ENCODE measurements around the gene MAN1C1. TPM values are rescaled to one million over a fixed set of nuclear protein-coding genes. Genes with fewer than 3 reads are reported as not detected.

MAN1C1 gene
- total RNA-seq, 1 experiment from 2014 or later: 9.3 TPM

DNA sequence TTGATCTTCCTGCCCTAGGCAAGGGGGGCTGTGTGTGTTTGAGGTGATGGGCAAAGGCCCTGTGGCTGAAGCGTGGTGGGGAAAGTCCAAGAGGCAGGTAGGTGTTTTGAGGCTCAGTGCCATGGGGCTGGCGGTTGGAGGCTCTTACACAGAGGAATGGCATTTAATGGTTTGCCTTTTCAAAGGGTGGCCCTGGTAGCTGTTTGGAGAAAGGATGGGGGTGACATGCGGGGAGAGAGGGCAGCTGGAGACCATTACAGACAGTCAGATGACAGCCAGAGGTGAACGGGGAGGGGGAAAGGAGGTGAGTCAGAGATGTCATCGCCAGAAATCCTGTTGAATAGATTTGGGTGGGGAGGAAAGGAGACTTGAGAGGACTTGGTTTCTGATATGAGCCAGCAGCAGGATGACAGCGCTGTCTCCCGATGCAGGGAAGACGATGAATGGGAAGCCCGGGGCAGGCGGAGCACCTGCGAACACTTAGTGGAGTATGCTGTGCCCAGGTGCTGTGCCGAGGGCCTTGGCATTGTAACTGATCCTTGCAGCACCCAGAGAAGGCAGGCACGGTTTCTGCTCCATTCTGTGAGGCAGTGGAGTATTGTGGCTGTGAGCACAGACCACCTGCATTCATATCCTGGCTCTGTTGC is 56.3 kb downstream of the MAN1C1 start:
- no peak overlapping the region for H2BK5ac ChIP-seq (ENCODE audit: insufficient read length, low read length)
- H4K8ac ChIP-seq (replicated peaks; ENCODE audit: insufficient read length, low read depth, low read length): no peak overlapping the region
- H3K27ac ChIP-seq (ENCODE audit: insufficient read length, low read depth, low read length): no peak overlapping the region
- H3K4me2 ChIP-seq (ENCODE audit: insufficient read depth, insufficient read length, low read length): no peak overlapping the region
- H3K79me2 ChIP-seq (ENCODE audit: insufficient read depth, low read length): no peaks in the 10 kb centered on the region
- no CpG with 5 or more reads among the region's 13 CpGs for WGBS (ENCODE audit: extremely low coverage, insufficient read length, low lambda C conversion rate)
- no peak for DNase-seq
- no peak overlapping the region for H2BK120ac ChIP-seq (ENCODE audit: low read depth, low read length, poor library complexity, severe bottlenecking)
- no peaks in the 10 kb centered on the region for H3K9me3 ChIP-seq (ENCODE audit: control insufficient read depth, low read depth, low read length)
- H2BK20ac ChIP-seq (ENCODE audit: low read depth, low read length, poor library complexity, severe bottlenecking): no peak overlapping the region
- no peak overlapping the region for H2AK5ac ChIP-seq (ENCODE audit: insufficient read length, low read length)
- Mint-ChIP-seq H3K4me3 (no peak overlapping the region), H3K36me3 (ENCODE audit: insufficient read depth in 1 of 3, low read depth in 3 of 3) (peaks cover 0 to 4% (median 0%) of the 10 kb centered on the region in 3 experiments; a peak in 3 of 7 replicates), H3K4me1 (peaks cover 39 to 42% of the 10 kb centered on the region in 2 experiments), H3K27me3 (ENCODE audit: low read depth) (peaks cover 1% of the 10 kb centered on the region; the same call in 1 of the 2 replicates), H3K27ac (no peak overlapping the region; a peak in 1 of 7 replicates), H3K9me3 (no peaks in the 10 kb centered on the region; a peak in 1 of 5 replicates)
- no peak overlapping the region for H3K23ac ChIP-seq (ENCODE audit: insufficient read length, low read depth, low read length)
- H3K4me1 ChIP-seq (ENCODE audit: insufficient read depth, low read length): no peaks in the 10 kb centered on the region; the same call in 1 of the 2 replicates
- H3T11ph ChIP-seq (ENCODE audit: low read length): no peak overlapping the region
- no peak overlapping the region for H2BK15ac ChIP-seq (ENCODE audit: low read depth, low read length)
- no peak overlapping the region for H3K18ac ChIP-seq (ENCODE audit: insufficient read length, low read depth, low read length)
- no peak overlapping the region for H3K9ac ChIP-seq (ENCODE audit: extremely low read depth, insufficient read length, low read length)
- H3K4ac ChIP-seq (ENCODE audit: low read depth, low read length): no peak overlapping the region
- H3K23me2 ChIP-seq (ENCODE audit: insufficient read length, low read depth, low read length, poor library complexity, severe bottlenecking): no peaks in the 10 kb centered on the region
- H4K5ac ChIP-seq (ENCODE audit: insufficient read length, low read depth, low read length): no peak overlapping the region
- no peaks in the 10 kb centered on the region for H3K27me3 ChIP-seq (ENCODE audit: insufficient read depth, low read length)
- H2BK12ac ChIP-seq (ENCODE audit: insufficient read length, low read depth, low read length): no peak overlapping the region
- H3K79me1 ChIP-seq (ENCODE audit: insufficient read depth, low read depth, low read length, poor library complexity, severe bottlenecking): no peaks in the 10 kb centered on the region
- H3K14ac ChIP-seq (ENCODE audit: insufficient read depth, low read length): no peak overlapping the region
- no peak overlapping the region for H2AFZ ChIP-seq (ENCODE audit: low read length)
- no peak for TF ChIP-seq CTCF (conservative IDR thresholded peaks at IDR 0.05)
- H4K91ac ChIP-seq (ENCODE audit: insufficient read length, low read depth, low read length): no peak overlapping the region
- no peaks in the 10 kb centered on the region for H4K20me1 ChIP-seq (ENCODE audit: control insufficient read depth, insufficient read depth, insufficient read length)
- no peak overlapping the region for H3K56ac ChIP-seq (ENCODE audit: insufficient read length, low read depth, low read length)
